HCT116 (cell line): ENCODE data around the gene ADCY10. TPM values are rescaled to one million over a fixed set of nuclear protein-coding genes. Genes with fewer than 3 reads are reported as not detected.
"Not testable (repeated sequence)": the region's sequence is repeated elsewhere in the genome, so short reads cannot be mapped to it uniquely, and the experiment has no call there.

Experiments used
- ATAC-seq: fragments of 200-7000 bp; cut with Tn5 transposase; 2 replicates; pipeline ENCODE4 v1.9.1; 2020; ENCODE audit warnings: mild to moderate bottlenecking, moderate library complexity
- BruUV-seq: library from RNA; stranded (reverse); fragments of 400-500 nt; replicated peaks from 2 replicates; lab custom pipeline; 2021; lab: Mats Ljungman, UMichigan
- CTCF ChIA-PET: fragments of 300-600 bp; sonication (Branson Sonifier 250); formaldehyde crosslinking; loops from one replicate; lab custom pipeline; 2021; ENCODE audit warnings: antibody characterized with exemption; lab: Charles Lee
- POLR2A ChIA-PET: fragments of 300-600, 350-600 bp; sonication (Branson Sonifier 250); formaldehyde crosslinking; loops from one replicate; lab custom pipeline; 2021; ENCODE audit warnings: antibody characterized with exemption; lab: Charles Lee
- RAD21 ChIA-PET, 2 experiments: fragments of 300-600 bp; sonication (Branson Sonifier 250); formaldehyde crosslinking; loops; one replicate each; lab custom pipeline; 2023; ENCODE audit warnings: low total read pairs in 2 of 2; ENCODE audit not compliant: uncharacterized antibody in 2 of 2, unreplicated experiment in 2 of 2, low non-redundant PET in 1 of 2; lab: Charles Lee
- DNase-seq: peaks from one replicate; pipeline ENCODE4 v3.0.0-alpha.2; 2010; ENCODE audit warnings: low read depth, low spot score
- H2AFZ ChIP-seq: fragments of 200-600 bp; shearing (Covaris generic), sonication (generic); 2 replicates; pipeline ENCODE4 v1.6.1; 2017; ENCODE audit warnings: low read depth, mixed run types, mixed read lengths, antibody characterized with exemption, low read length; ENCODE audit not compliant: poor library complexity, severe bottlenecking
- H3K27ac ChIP-seq: 2 replicates; pipeline ENCODE4 v1.5.1; 2012; ENCODE audit warnings: low read depth, low read length
- H3K27me3 ChIP-seq: fragments of 200-600 bp; sonication (generic); 2 replicates; pipeline ENCODE4 v1.6.1; 2016; ENCODE audit warnings: mixed run types, low read length, mixed read lengths; ENCODE audit not compliant: insufficient read depth
- H3K36me3 ChIP-seq, 2 experiments: fragments of 200-500 bp in 1 of 2; fragments of 200-600 bp in 1 of 2; sonication (Bioruptor generic) in 1 of 2; sonication (generic) in 1 of 2; 2 replicates each; pipeline versions ENCODE4 v1.5.1 to v1.6.1; 2014 to 2016; ENCODE audit warnings: low read length in 2 of 2, inconsistent platforms in 1 of 2, mixed read lengths in 1 of 2, mixed run types in 1 of 2; ENCODE audit not compliant: insufficient read depth in 2 of 2, control insufficient read depth in 1 of 2
- H3K4me1 ChIP-seq, 2 experiments: fragments of 200-600 bp in 1 of 2; sonication (generic) in 1 of 2; 2 replicates each; pipeline versions ENCODE4 v1.5.1 to v1.6.1; 2012 to 2017; ENCODE audit warnings: low read length in 2 of 2, inconsistent platforms in 1 of 2, mild to moderate bottlenecking in 1 of 2, mixed read lengths in 1 of 2, mixed run types in 1 of 2, moderate library complexity in 1 of 2; ENCODE audit not compliant: insufficient read depth in 2 of 2, control insufficient read depth in 1 of 2
- H3K4me2 ChIP-seq: fragments of 200-600 bp; sonication (generic); 2 replicates; pipeline ENCODE4 v1.6.1; 2017; ENCODE audit warnings: mixed run types, low read length, mixed read lengths
- H3K4me3 ChIP-seq, 2 experiments: fragments of 200-600 bp in 1 of 2; sonication (generic) in 1 of 2; replicated peaks in 1 of 2; 2 replicates each; pipeline ENCODE4 v1.5.1; 2011 to 2016; ENCODE audit warnings: low read length in 2 of 2, control low read depth in 1 of 2, low read depth in 1 of 2, mild to moderate bottlenecking in 1 of 2, mixed read lengths in 1 of 2, mixed run types in 1 of 2
- H3K79me2 ChIP-seq: fragments of 200-600 bp; sonication (generic); 2 replicates; pipeline ENCODE4 v1.6.1; 2017; ENCODE audit warnings: mild to moderate bottlenecking, mixed run types, low read length, moderate library complexity, mixed read lengths; ENCODE audit not compliant: insufficient read depth
- H3K9ac ChIP-seq: fragments of 200-600 bp; sonication (generic); 2 replicates; pipeline ENCODE4 v1.6.1; 2016; ENCODE audit warnings: low read length, mixed read lengths
- H3K9me2 ChIP-seq: fragments of 200-600 bp; sonication (generic), shearing (Covaris generic); 2 replicates; pipeline ENCODE4 v1.6.1; 2017; ENCODE audit warnings: mixed run types, mild to moderate bottlenecking, moderate library complexity; ENCODE audit not compliant: insufficient read depth
- H3K9me3 ChIP-seq, 2 experiments: fragments of 200-500 bp in 1 of 2; fragments of 200-600 bp in 1 of 2; sonication (Bioruptor generic) in 1 of 2; sonication (generic) in 1 of 2; 2 replicates each; pipeline ENCODE4 v1.6.1; 2014 to 2017; ENCODE audit warnings: low read length in 2 of 2, mixed read lengths in 2 of 2, inconsistent platforms in 1 of 2, low read depth in 1 of 2, mild to moderate bottlenecking in 1 of 2, mixed run types in 1 of 2, moderate library complexity in 1 of 2; ENCODE audit not compliant: control insufficient read depth in 1 of 2, insufficient read depth in 1 of 2
- H4K20me1 ChIP-seq: fragments of 200-600 bp; sonication (generic), shearing (Covaris generic); 2 replicates; pipeline ENCODE4 v1.6.1; 2017; ENCODE audit warnings: mixed run types, mild to moderate bottlenecking, moderate library complexity; ENCODE audit not compliant: insufficient read depth
- CTCF ChIP-seq, 3 experiments: fragments of 200-600 bp in 1 of 3; sonication (generic) in 1 of 3; IDR thresholded peaks in 2 of 3; conservative IDR thresholded peaks in 1 of 3; 2 replicates each; pipeline ENCODE4 v1.5.1; 2012 to 2017; ENCODE audit warnings: low read depth in 2 of 3, low read length in 2 of 3, antibody characterized with exemption in 1 of 3, borderline replicate concordance in 1 of 3, control low read depth in 1 of 3, mild to moderate bottlenecking in 1 of 3, mixed read lengths in 1 of 3, mixed run types in 1 of 3, moderate library complexity in 1 of 3; ENCODE audit not compliant: insufficient read depth in 1 of 3
- EZH2 ChIP-seq: fragments of 200-600 bp; sonication (generic); IDR thresholded peaks from 2 replicates; pipeline ENCODE4 v1.6.1; 2017; ENCODE audit warnings: antibody characterized with exemption, mixed run types
- intact Hi-C: fragments of 100-400 bp; cut with micrococcal nuclease; formaldehyde crosslinking; loops from 2 replicates; pipeline ENCODE4 v1.10.0; 2022
- total RNA-seq: library from RNA; stranded (reverse); gene quantifications from one replicate; pipeline ENCODE4 v1.2.1, GENCODE V29; 2021; ENCODE audit not compliant: unreplicated experiment

The ADCY10 gene
- total RNA-seq, 1 experiment from 2014 or later = 0.30 TPM

GRCh38 chr1:167832693-167833092, 81.2 kb downstream of the ADCY10 start:
- ChIA-PET POLR2A (no interaction called here), RAD21 (no interaction called here), CTCF (no interaction called here)
- no peaks in the 10 kb centered on the region for H3K27me3 ChIP-seq
- no peak overlapping the region for H3K4me3 ChIP-seq
- no peak overlapping the region for H2AFZ ChIP-seq
- H3K79me2 ChIP-seq = no peaks in the 10 kb centered on the region
- H3K9ac ChIP-seq = no peak overlapping the region
- no peak for DNase-seq
- intact Hi-C loops = no loop called here
- H3K9me2 ChIP-seq = no peaks in the 10 kb centered on the region
- no peaks in the 10 kb centered on the region for H3K9me3 ChIP-seq
- H4K20me1 ChIP-seq = no peaks in the 10 kb centered on the region
- H3K36me3 ChIP-seq = no peaks in the 10 kb centered on the region
- TF ChIP-seq EZH2 (no peak), CTCF (IDR thresholded peaks at IDR 0.05 in 2 of 3, conservative IDR thresholded peaks at IDR 0.05 in 1 of 3; ENCODE audit: borderline replicate concordance in 1 of 3, insufficient read depth in 1 of 3, low read depth in 2 of 3, low read length in 2 of 3) (0 out of 6 replicates have a peak, but pooled peaks of 1 of the 3 experiments have one; percentile 9)
- no peak for ATAC-seq
- no TSS peak for BruUV-seq
- peaks cover 0 to 4% of the 10 kb centered on the region in 2 experiments; a peak in 1 of 4 replicates for H3K4me1 ChIP-seq
- H3K4me2 ChIP-seq = no peak overlapping the region
- no peak overlapping the region for H3K27ac ChIP-seq

- DNase-seq, H3K9me2 ChIP-seq, H3K9me3 ChIP-seq, CTCF ChIA-PET, H4K20me1 ChIP-seq, H3K9ac ChIP-seq, H3K27ac ChIP-seq, intact Hi-C loops, H3K4me1 ChIP-seq, H3K4me2 ChIP-seq, BruUV-seq, ATAC-seq, POLR2A ChIA-PET, H3K4me3 ChIP-seq, H3K79me2 ChIP-seq, RAD21 ChIA-PET, H3K27me3 ChIP-seq, H3K36me3 ChIP-seq, H2AFZ ChIP-seq: not testable (repeated sequence)
Measured at GRCh38 chr1:167830668-167831067, 83.3 kb downstream of the ADCY10 start.
